OCI-LY3 (cell line): ENCODE measurements around the gene SHFL.

ENCODE experiments used
- H2AFZ ChIP-seq: fragments of 200-600, 300-600 bp; shearing (Covaris generic); 2 replicates; pipeline ENCODE4 v1.6.0; 2014; ENCODE audit warnings: antibody characterized with exemption, low read depth, low read length
- H3K27ac ChIP-seq: fragments of 200-600, 300-600 bp; sonication (generic); 2 replicates; pipeline ENCODE4 v1.5.1; 2014; ENCODE audit warnings: mild to moderate bottlenecking, low read length, moderate library complexity, mixed read lengths
- H3K27me3 ChIP-seq: fragments of 200-600, 300-600 bp; sonication (generic); 2 replicates; pipeline ENCODE4 v1.6.1; 2014; ENCODE audit warnings: low read depth, low read length, mixed read lengths
- H3K36me3 ChIP-seq: fragments of 200-600, 300-600 bp; sonication (generic); replicated peaks from 2 replicates; pipeline ENCODE3; 2014; ENCODE audit warnings: low read depth, low read length, mixed read lengths
- H3K4me1 ChIP-seq: fragments of 300-600, 200-600 bp; sonication (generic); 2 replicates; pipeline ENCODE4 v1.6.1; 2014; ENCODE audit warnings: low read length, mixed read lengths
- H3K4me2 ChIP-seq: fragments of 200-600, 300-600 bp; sonication (generic); 2 replicates; pipeline ENCODE4 v1.6.1; 2014; ENCODE audit warnings: low read length, mixed read lengths
- H3K4me3 ChIP-seq: fragments of 300-600, 200-600 bp; sonication (generic); 2 replicates; pipeline ENCODE4 v1.5.1; 2014; ENCODE audit warnings: antibody characterized with exemption, mild to moderate bottlenecking, low read length, moderate library complexity
- H3K79me2 ChIP-seq: fragments of 300-600, 200-600 bp; shearing (Covaris generic); 2 replicates; pipeline ENCODE4 v1.6.1; 2014; ENCODE audit warnings: mild to moderate bottlenecking, low read length, mixed read lengths
- H3K9ac ChIP-seq: fragments of 300-600, 200-600 bp; shearing (Covaris generic); 2 replicates; pipeline ENCODE4 v1.6.0; 2014; ENCODE audit warnings: mild to moderate bottlenecking, low read length, moderate library complexity
- H3K9me3 ChIP-seq: fragments of 200-600, 300-600 bp; shearing (Covaris generic); 2 replicates; pipeline ENCODE4 v1.6.1; 2014; ENCODE audit warnings: low read length, mixed read lengths; ENCODE audit not compliant: insufficient read depth
- H4K20me1 ChIP-seq: fragments of 200-600, 300-600 bp; sonication (generic); 2 replicates; pipeline ENCODE4 v1.6.1; 2016; ENCODE audit warnings: low read length, mixed read lengths; ENCODE audit not compliant: insufficient read depth
- EZH2phosphoT487 ChIP-seq: fragments of 200-600 bp; shearing (Covaris generic); IDR thresholded peaks from 2 replicates; pipeline ENCODE4 v1.6.1; 2018; ENCODE audit warnings: antibody characterized with exemption, mixed run types, low read depth
- TF ChIP-seq, protein P1 (sequence below): fragments of 200-600, 300-600 bp; sonication (generic); IDR thresholded peaks from 2 replicates; pipeline ENCODE4 v1.5.1; 2014; ENCODE audit warnings: antibody characterized with exemption, low read length, low read depth

SHFL gene

DNA sequence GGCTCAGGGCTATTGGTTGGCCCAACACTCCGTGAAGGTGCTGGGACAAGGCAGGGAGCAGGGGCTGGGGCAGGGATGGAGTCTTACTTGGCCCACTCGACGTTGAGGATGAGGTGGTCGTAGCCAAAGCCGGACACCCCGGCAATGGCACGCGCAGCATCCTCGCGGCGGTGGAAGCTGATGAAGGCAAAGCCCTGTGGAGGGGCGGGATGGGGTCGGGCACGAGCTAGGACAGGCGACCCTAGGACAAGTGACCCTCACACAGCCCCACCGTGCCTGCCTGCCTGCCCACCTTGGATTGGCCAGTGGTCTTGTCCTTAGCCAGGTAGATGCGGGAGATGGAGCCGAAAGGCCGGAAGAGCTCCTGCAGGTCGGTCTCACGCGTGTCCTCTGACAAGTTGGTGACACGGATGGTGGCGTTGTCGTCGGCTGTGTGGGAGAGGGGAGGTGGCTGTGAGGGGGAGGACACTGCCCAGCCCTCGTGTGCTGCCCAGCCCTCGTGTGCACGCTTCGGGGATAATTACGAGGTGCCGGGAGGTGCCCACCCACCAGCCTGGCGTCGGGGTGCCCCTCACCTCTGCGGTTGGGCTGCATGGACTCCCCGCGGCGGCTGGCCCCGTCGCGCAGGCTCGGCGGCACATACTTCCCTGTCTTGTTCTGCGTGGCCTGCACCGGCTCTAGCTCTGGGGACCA is 29.4 kb downstream of the SHFL start:
- H3K4me2 ChIP-seq: no peak overlapping the region
- no peaks in the 10 kb centered on the region for H3K9me3 ChIP-seq
- H3K4me3 ChIP-seq: no peak overlapping the region
- no peak overlapping the region for H3K27ac ChIP-seq
- H3K79me2 ChIP-seq: peaks cover 23% of the 10 kb centered on the region
- H3K36me3 ChIP-seq: peaks cover 44% of the 10 kb centered on the region
- no peaks in the 10 kb centered on the region for H3K27me3 ChIP-seq
- no peak overlapping the region for H3K9ac ChIP-seq
- TF ChIP-seq, protein P1, sequence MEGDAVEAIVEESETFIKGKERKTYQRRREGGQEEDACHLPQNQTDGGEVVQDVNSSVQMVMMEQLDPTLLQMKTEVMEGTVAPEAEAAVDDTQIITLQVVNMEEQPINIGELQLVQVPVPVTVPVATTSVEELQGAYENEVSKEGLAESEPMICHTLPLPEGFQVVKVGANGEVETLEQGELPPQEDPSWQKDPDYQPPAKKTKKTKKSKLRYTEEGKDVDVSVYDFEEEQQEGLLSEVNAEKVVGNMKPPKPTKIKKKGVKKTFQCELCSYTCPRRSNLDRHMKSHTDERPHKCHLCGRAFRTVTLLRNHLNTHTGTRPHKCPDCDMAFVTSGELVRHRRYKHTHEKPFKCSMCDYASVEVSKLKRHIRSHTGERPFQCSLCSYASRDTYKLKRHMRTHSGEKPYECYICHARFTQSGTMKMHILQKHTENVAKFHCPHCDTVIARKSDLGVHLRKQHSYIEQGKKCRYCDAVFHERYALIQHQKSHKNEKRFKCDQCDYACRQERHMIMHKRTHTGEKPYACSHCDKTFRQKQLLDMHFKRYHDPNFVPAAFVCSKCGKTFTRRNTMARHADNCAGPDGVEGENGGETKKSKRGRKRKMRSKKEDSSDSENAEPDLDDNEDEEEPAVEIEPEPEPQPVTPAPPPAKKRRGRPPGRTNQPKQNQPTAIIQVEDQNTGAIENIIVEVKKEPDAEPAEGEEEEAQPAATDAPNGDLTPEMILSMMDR: no peak
- H2AFZ ChIP-seq: no peak overlapping the region
- no peaks in the 10 kb centered on the region; the same call in 1 of the 2 replicates for H4K20me1 ChIP-seq
- H3K4me1 ChIP-seq: peaks cover 29% of the 10 kb centered on the region

GRCh38 chr19:10116085-10116865 is 30.2 kb downstream of the SHFL start:
- TF ChIP-seq EZH2phosphoT487: no peak
- TF ChIP-seq, protein P1: no peak
- H3K4me3 ChIP-seq: no peak overlapping the region
- no peak overlapping the region for H3K9ac ChIP-seq
- H3K4me2 ChIP-seq: no peak overlapping the region
- no peak overlapping the region for H2AFZ ChIP-seq
- H3K9me3 ChIP-seq: no peaks in the 10 kb centered on the region
- H3K36me3 ChIP-seq: peaks cover 37% of the 10 kb centered on the region
- peaks cover 26% of the 10 kb centered on the region for H3K4me1 ChIP-seq
- H3K27me3 ChIP-seq: no peaks in the 10 kb centered on the region
- H3K27ac ChIP-seq: no peak overlapping the region
- H3K79me2 ChIP-seq: peaks cover 23% of the 10 kb centered on the region
- no peaks in the 10 kb centered on the region; the same call in 1 of the 2 replicates for H4K20me1 ChIP-seq

DNA sequence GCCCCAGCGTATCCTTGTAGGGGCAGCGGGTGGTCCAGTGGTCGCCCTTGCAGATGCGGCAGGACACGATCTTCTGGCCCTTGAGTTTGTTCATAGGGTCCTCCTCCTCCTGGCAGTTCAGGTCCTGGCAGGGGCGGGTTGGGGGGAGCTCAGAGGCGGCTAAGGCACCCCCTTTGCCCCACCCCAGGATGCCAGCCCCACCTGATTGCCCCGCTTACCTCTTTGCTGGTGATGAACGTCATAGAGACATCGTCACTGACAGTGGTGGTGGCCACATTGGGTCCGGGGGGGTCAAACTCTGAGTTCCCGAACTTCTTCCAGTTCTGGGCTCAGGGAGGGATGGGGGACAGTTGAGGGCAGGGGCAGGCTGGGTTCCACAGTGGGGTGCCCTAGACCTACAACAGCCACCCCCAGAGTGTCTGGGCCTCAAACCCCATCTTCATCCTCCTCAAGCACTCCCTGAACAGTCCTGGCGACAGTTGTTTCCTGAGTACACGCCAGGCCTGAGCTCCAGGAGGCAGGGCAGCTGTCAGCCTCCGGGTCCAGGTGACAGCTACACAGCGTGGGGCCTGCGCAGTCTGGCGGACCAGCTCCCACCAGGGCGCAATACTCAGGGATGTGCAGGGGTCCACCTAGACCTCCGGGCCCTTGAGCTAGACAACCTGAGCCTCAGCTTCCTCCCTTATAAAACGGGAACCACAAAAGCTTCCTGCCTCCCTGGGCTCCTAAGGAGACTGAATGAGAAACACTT is 30.9 kb downstream of the SHFL start:
- H4K20me1 ChIP-seq: no peaks in the 10 kb centered on the region
- H3K9ac ChIP-seq: no peak overlapping the region
- no peak overlapping the region for H3K27ac ChIP-seq
- H3K79me2 ChIP-seq: peaks cover 23% of the 10 kb centered on the region
- peaks cover 33% of the 10 kb centered on the region for H3K36me3 ChIP-seq
- H2AFZ ChIP-seq: no peak overlapping the region
- TF ChIP-seq EZH2phosphoT487: no peak
- H3K4me1 ChIP-seq: peaks cover 20% of the 10 kb centered on the region
- no peaks in the 10 kb centered on the region for H3K27me3 ChIP-seq
- no peaks in the 10 kb centered on the region for H3K9me3 ChIP-seq
- H3K4me2 ChIP-seq: no peak overlapping the region
- no peak overlapping the region for H3K4me3 ChIP-seq

DNA sequence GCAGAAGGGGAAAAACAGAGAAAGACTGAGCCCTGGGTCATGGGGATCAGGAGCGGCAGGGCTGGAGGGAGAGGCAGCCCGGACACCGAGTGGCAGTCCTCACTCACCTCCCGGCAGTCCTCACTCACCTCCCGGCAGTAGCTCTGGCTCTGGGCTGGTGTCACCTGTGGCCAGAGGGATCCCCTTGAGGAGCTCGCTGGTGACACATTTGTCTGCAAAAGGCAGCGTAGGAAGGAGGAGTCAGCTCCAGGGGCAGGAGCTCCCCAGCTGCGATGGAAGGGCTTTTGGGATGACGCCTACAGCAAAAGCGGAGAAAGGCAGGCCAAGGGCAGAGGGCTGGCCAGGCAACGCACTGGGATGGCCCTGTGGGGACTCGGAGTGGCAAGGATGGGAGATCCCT is 32.8 kb downstream of the SHFL start:
- Histone ChIP-seq H3K36me3 (peaks cover 28% of the 10 kb centered on the region), H4K20me1 (no peaks in the 10 kb centered on the region), H3K27ac (peak overlapping the region; percentile 40; the same call in 1 of the 2 replicates), H3K27me3 (no peaks in the 10 kb centered on the region), H3K4me1 (peaks cover 13% of the 10 kb centered on the region), H2AFZ (no peak overlapping the region), H3K9me3 (no peaks in the 10 kb centered on the region), H3K9ac (peak overlapping the region; percentile 77), H3K4me2 (peak overlapping the region; percentile 92), H3K79me2 (peaks cover 23% of the 10 kb centered on the region), H3K4me3 (peak overlapping the region; percentile 83)
- TF ChIP-seq, protein P1: no peak
- no peak for TF ChIP-seq EZH2phosphoT487
